HCT116 (cell line): ENCODE measurements around the gene PRRT4. TPM values are rescaled to one million over a fixed set of nuclear protein-coding genes. Genes with fewer than 3 reads are reported as not detected.

Source experiments
- ATAC-seq: fragments of 200-7000 bp; cut with Tn5 transposase; 2 replicates; pipeline ENCODE4 v1.9.1; 2020; ENCODE audit warnings: mild to moderate bottlenecking, moderate library complexity
- BruUV-seq: library from RNA; stranded (reverse); fragments of 400-500 nt; replicated peaks from 2 replicates; lab custom pipeline; 2021; lab: Mats Ljungman, UMichigan
- CTCF ChIA-PET: fragments of 300-600 bp; sonication (Branson Sonifier 250); formaldehyde crosslinking; loops from one replicate; lab custom pipeline; 2021; ENCODE audit warnings: antibody characterized with exemption; lab: Charles Lee
- POLR2A ChIA-PET: fragments of 300-600, 350-600 bp; sonication (Branson Sonifier 250); formaldehyde crosslinking; loops from one replicate; lab custom pipeline; 2021; ENCODE audit warnings: antibody characterized with exemption; lab: Charles Lee
- RAD21 ChIA-PET, 2 experiments: fragments of 300-600 bp; sonication (Branson Sonifier 250); formaldehyde crosslinking; loops; one replicate each; lab custom pipeline; 2023; ENCODE audit warnings: low total read pairs in 2 of 2; ENCODE audit not compliant: uncharacterized antibody in 2 of 2, unreplicated experiment in 2 of 2, low non-redundant PET in 1 of 2; lab: Charles Lee
- DNase-seq: peaks from one replicate; pipeline ENCODE4 v3.0.0-alpha.2; 2010; ENCODE audit warnings: low read depth, low spot score
- H2AFZ ChIP-seq: fragments of 200-600 bp; shearing (Covaris generic), sonication (generic); 2 replicates; pipeline ENCODE4 v1.6.1; 2017; ENCODE audit warnings: low read depth, mixed run types, mixed read lengths, antibody characterized with exemption, low read length; ENCODE audit not compliant: poor library complexity, severe bottlenecking
- H3K27ac ChIP-seq: 2 replicates; pipeline ENCODE4 v1.5.1; 2012; ENCODE audit warnings: low read depth, low read length
- H3K27me3 ChIP-seq: fragments of 200-600 bp; sonication (generic); 2 replicates; pipeline ENCODE4 v1.6.1; 2016; ENCODE audit warnings: mixed run types, low read length, mixed read lengths; ENCODE audit not compliant: insufficient read depth
- H3K36me3 ChIP-seq, 2 experiments: fragments of 200-500 bp in 1 of 2; fragments of 200-600 bp in 1 of 2; sonication (Bioruptor generic) in 1 of 2; sonication (generic) in 1 of 2; 2 replicates each; pipeline versions ENCODE4 v1.5.1 to v1.6.1; 2014 to 2016; ENCODE audit warnings: low read length in 2 of 2, inconsistent platforms in 1 of 2, mixed read lengths in 1 of 2, mixed run types in 1 of 2; ENCODE audit not compliant: insufficient read depth in 2 of 2, control insufficient read depth in 1 of 2
- H3K4me1 ChIP-seq, 2 experiments: fragments of 200-600 bp in 1 of 2; sonication (generic) in 1 of 2; 2 replicates each; pipeline versions ENCODE4 v1.5.1 to v1.6.1; 2012 to 2017; ENCODE audit warnings: low read length in 2 of 2, inconsistent platforms in 1 of 2, mild to moderate bottlenecking in 1 of 2, mixed read lengths in 1 of 2, mixed run types in 1 of 2, moderate library complexity in 1 of 2; ENCODE audit not compliant: insufficient read depth in 2 of 2, control insufficient read depth in 1 of 2
- H3K4me2 ChIP-seq: fragments of 200-600 bp; sonication (generic); 2 replicates; pipeline ENCODE4 v1.6.1; 2017; ENCODE audit warnings: mixed run types, low read length, mixed read lengths
- H3K4me3 ChIP-seq, 2 experiments: fragments of 200-600 bp in 1 of 2; sonication (generic) in 1 of 2; replicated peaks in 1 of 2; 2 replicates each; pipeline ENCODE4 v1.5.1; 2011 to 2016; ENCODE audit warnings: low read length in 2 of 2, control low read depth in 1 of 2, low read depth in 1 of 2, mild to moderate bottlenecking in 1 of 2, mixed read lengths in 1 of 2, mixed run types in 1 of 2
- H3K79me2 ChIP-seq: fragments of 200-600 bp; sonication (generic); 2 replicates; pipeline ENCODE4 v1.6.1; 2017; ENCODE audit warnings: mild to moderate bottlenecking, mixed run types, low read length, moderate library complexity, mixed read lengths; ENCODE audit not compliant: insufficient read depth
- H3K9ac ChIP-seq: fragments of 200-600 bp; sonication (generic); 2 replicates; pipeline ENCODE4 v1.6.1; 2016; ENCODE audit warnings: low read length, mixed read lengths
- H3K9me2 ChIP-seq: fragments of 200-600 bp; sonication (generic), shearing (Covaris generic); 2 replicates; pipeline ENCODE4 v1.6.1; 2017; ENCODE audit warnings: mixed run types, mild to moderate bottlenecking, moderate library complexity; ENCODE audit not compliant: insufficient read depth
- H3K9me3 ChIP-seq, 2 experiments: fragments of 200-500 bp in 1 of 2; fragments of 200-600 bp in 1 of 2; sonication (Bioruptor generic) in 1 of 2; sonication (generic) in 1 of 2; 2 replicates each; pipeline ENCODE4 v1.6.1; 2014 to 2017; ENCODE audit warnings: low read length in 2 of 2, mixed read lengths in 2 of 2, inconsistent platforms in 1 of 2, low read depth in 1 of 2, mild to moderate bottlenecking in 1 of 2, mixed run types in 1 of 2, moderate library complexity in 1 of 2; ENCODE audit not compliant: control insufficient read depth in 1 of 2, insufficient read depth in 1 of 2
- H4K20me1 ChIP-seq: fragments of 200-600 bp; sonication (generic), shearing (Covaris generic); 2 replicates; pipeline ENCODE4 v1.6.1; 2017; ENCODE audit warnings: mixed run types, mild to moderate bottlenecking, moderate library complexity; ENCODE audit not compliant: insufficient read depth
- ATF3 ChIP-seq: IDR thresholded peaks from 2 replicates; pipeline ENCODE4 v1.6.1; 2012
- CEBPB ChIP-seq: IDR thresholded peaks from 2 replicates; pipeline ENCODE4 v1.6.1; 2012; ENCODE audit warnings: low read depth
- EGR1 ChIP-seq: IDR thresholded peaks from 2 replicates; pipeline ENCODE4 v1.6.1; 2012; ENCODE audit warnings: low read depth
- EZH2 ChIP-seq: fragments of 200-600 bp; sonication (generic); IDR thresholded peaks from 2 replicates; pipeline ENCODE4 v1.6.1; 2017; ENCODE audit warnings: antibody characterized with exemption, mixed run types
- EZH2phosphoT487 ChIP-seq: fragments of 200-600 bp; IDR thresholded peaks from 2 replicates; pipeline ENCODE4 v1.6.1; 2018; ENCODE audit warnings: antibody characterized with exemption, borderline replicate concordance
- FOSL1 ChIP-seq: IDR thresholded peaks from 2 replicates; pipeline ENCODE4 v1.6.1; 2012; ENCODE audit warnings: low read depth
- JUND ChIP-seq: IDR thresholded peaks from 2 replicates; pipeline ENCODE4 v1.6.1; 2012
- MAX ChIP-seq: IDR thresholded peaks from 2 replicates; pipeline ENCODE4 v1.6.1; 2012
- POLR2A ChIP-seq: IDR thresholded peaks from 2 replicates; pipeline ENCODE4 v1.7.0; 2011; ENCODE audit warnings: borderline replicate concordance; ENCODE audit not compliant: insufficient read depth, insufficient read length; ENCODE audit errors: extremely low read depth
- POLR2AphosphoS5 ChIP-seq: IDR thresholded peaks from 2 replicates; pipeline ENCODE4 v1.6.1; 2011; ENCODE audit warnings: mild to moderate bottlenecking, low read depth, low read length, moderate library complexity
- RAD21 ChIP-seq: IDR thresholded peaks from 2 replicates; pipeline ENCODE4 v1.6.1; 2012; ENCODE audit warnings: low read depth, mild to moderate bottlenecking
- REST ChIP-seq: IDR thresholded peaks from 2 replicates; pipeline ENCODE4 v1.6.1; 2012; ENCODE audit warnings: low read depth
- SP1 ChIP-seq: IDR thresholded peaks from 2 replicates; pipeline ENCODE4 v1.6.1; 2012; ENCODE audit warnings: low read depth
- SRF ChIP-seq: IDR thresholded peaks from 2 replicates; pipeline ENCODE4 v1.6.1; 2012; ENCODE audit warnings: low read depth
- TCF7L2 ChIP-seq: IDR thresholded peaks from 2 replicates; pipeline ENCODE4 v1.7.0; 2011; ENCODE audit warnings: borderline replicate concordance, inconsistent platforms; ENCODE audit not compliant: insufficient read depth, insufficient read length; ENCODE audit errors: extremely low read depth
- ZBTB33 ChIP-seq: IDR thresholded peaks from 2 replicates; pipeline ENCODE4 v1.6.1; 2011; ENCODE audit warnings: mild to moderate bottlenecking, low read length, moderate library complexity; ENCODE audit not compliant: insufficient replicate concordance; ENCODE audit errors: extremely low read depth
- ZFX ChIP-seq: fragments of 450-650 bp; IDR thresholded peaks from 2 replicates; pipeline ENCODE4 v1.6.1; 2017
- ZNF274 ChIP-seq: fragments of 200-500 bp; sonication (Bioruptor generic); IDR thresholded peaks from 2 replicates; pipeline ENCODE4 v1.6.1; 2014; ENCODE audit warnings: mild to moderate bottlenecking, low read depth, low read length, inconsistent platforms
- intact Hi-C: fragments of 100-400 bp; cut with micrococcal nuclease; formaldehyde crosslinking; loops from 2 replicates; pipeline ENCODE4 v1.10.0; 2022
- total RNA-seq: library from RNA; stranded (reverse); gene quantifications from one replicate; pipeline ENCODE4 v1.2.1, GENCODE V29; 2021; ENCODE audit not compliant: unreplicated experiment

The PRRT4 gene
- total RNA-seq, 1 experiment from 2014 or later, result 4.0 TPM

GRCh38 chr7:128388145-128388485 is 26.6 kb upstream of the PRRT4 start:
- no TSS peak for BruUV-seq
- Histone ChIP-seq H4K20me1 (no peaks in the 10 kb centered on the region), H2AFZ (no peak overlapping the region), H3K4me1 (no peaks in the 10 kb centered on the region), H3K9ac (no peak overlapping the region), H3K4me3 (no peak overlapping the region), H3K79me2 (no peaks in the 10 kb centered on the region), H3K27ac (no peak overlapping the region), H3K9me2 (no peaks in the 10 kb centered on the region)
- ATAC-seq, result no peak
- ChIA-PET POLR2A (interaction anchor here (0.5 to 1.3 kb wide), 2 partner anchors 41 to 836 kb away, joined by 4 to 6 read pairs; no protein-coding TSS in a partner anchor), RAD21 (interaction anchor here (1.1 to 1.7 kb wide), 3 partner anchors 26 to 41 kb away, joined by 3 to 14 read pairs (median 8); no protein-coding TSS in a partner anchor), CTCF (interaction anchor here (0.6 to 5.9 kb wide), 15 partner anchors 9 to 73 kb away, joined by 3 to 134 read pairs (median 4); partner anchors contain the start of gene RBM28)
- DNase-seq, result no peak
- intact Hi-C loops, result no loop called here
- TF ChIP-seq ATF3, result no peak
- no peak for TF ChIP-seq ZBTB33
- no peak for TF ChIP-seq MAX
- no peak for TF ChIP-seq EZH2phosphoT487
- no peak for TF ChIP-seq SRF
- no peak for TF ChIP-seq TCF7L2
- no peak for TF ChIP-seq CEBPB
- no peak for TF ChIP-seq RAD21
- no peak for TF ChIP-seq SP1
- no peak for TF ChIP-seq EZH2
- no peak for TF ChIP-seq EGR1
- TF ChIP-seq ZNF274, result no peak
- TF ChIP-seq FOSL1, result no peak
- no peak for TF ChIP-seq POLR2AphosphoS5
- no peak for TF ChIP-seq ZFX
- no peak for TF ChIP-seq JUND
- TF ChIP-seq REST, result no peak
- no peak for TF ChIP-seq POLR2A
- TF ChIP-seq, all 23 proteins: peak for 0
- Histone ChIP-seq H3K27me3 (no peaks in the 10 kb centered on the region), H3K9me3 (no peaks in the 10 kb centered on the region), H3K4me2 (no peak overlapping the region), H3K36me3 (peaks cover 0 to 11% of the 10 kb centered on the region in 2 experiments; a peak in 1 of 4 replicates)
